Measurements from ENCODE around the gene ZNF878.
A peak's percentile ranks its signal among the peaks of the same experiment; 100 is the strongest.
"Not testable (repeated sequence)": the region's sequence is repeated elsewhere in the genome, so short reads cannot be mapped to it uniquely, and the experiment has no call there.

Gene ZNF878

GRCh38 chr19:12052497-12053169, at the start of gene ZNF878:
Gene ZNF878, minus strand, starts transcription at chr19:12052961. Its CDS starts 160 bp downstream, at chr19:12052801.
- peak; percentile 98 for DNase-seq (ENCODE audit: low read depth, low spot score)

GRCh38 chr19:12098040-12098439, 45.3 kb upstream of the ZNF878 start:
- DNase-seq (ENCODE audit: low read depth, low spot score), result no peak

GRCh38 chr19:12095111-12095790, 42.5 kb upstream of the ZNF878 start:
- DNase-seq (ENCODE audit: low read depth, low spot score), result no peak

DNA sequence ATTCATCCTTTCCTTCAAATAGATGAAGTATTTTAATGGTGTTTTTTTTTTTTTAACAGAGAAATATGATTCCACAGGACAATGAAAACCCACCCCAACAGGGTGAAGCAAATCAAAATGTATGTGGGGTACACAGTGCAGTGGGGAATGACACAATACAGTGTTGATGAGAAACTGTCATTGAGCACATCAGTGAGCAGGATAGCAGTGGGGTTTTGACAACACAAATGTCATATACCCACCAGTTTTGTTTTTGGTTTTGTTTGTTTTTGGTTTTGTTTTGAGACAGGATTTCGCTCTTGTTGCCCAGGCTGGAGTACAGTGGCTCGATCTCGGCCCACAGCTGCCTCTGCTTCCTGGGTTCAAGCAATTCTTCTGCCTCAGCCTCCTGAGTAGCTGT, 41.0 kb upstream of the ZNF878 start:
- DNase-seq (ENCODE audit: low read depth, low spot score), result no peak

- no peak for DNase-seq (ENCODE audit: low read depth, low spot score)
These were observed 40.2 kb upstream of the ZNF878 start for GRCh38 chr19:12092956-12093355.

- peak; percentile 96 for DNase-seq (ENCODE audit: low read depth, low spot score)
These were observed 39.5 kb upstream of the ZNF878 start for GRCh38 chr19:12092065-12092867.

DNA sequence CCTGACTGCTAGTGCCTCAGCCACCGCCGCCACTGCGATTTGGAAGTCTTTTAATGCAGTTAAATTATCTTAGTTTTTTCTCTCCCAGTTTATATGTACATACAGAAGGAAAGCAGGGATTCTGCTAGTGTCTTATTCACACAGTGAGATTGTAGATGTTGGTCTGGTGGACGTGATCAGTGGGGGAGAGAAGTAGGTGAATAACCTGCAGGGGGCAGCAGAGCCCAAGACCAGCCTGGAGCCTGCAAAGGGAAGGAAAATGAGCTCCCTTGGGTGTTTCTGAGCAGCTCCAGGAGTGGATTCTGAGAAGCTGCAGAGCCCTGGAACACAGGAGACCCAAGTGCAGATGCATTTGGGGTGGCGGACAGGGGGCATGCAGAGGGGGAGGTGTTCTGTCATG, 38.0 kb upstream of the ZNF878 start:
- DNase-seq (ENCODE audit: low read depth, low spot score), result peak; percentile 67

DNA sequence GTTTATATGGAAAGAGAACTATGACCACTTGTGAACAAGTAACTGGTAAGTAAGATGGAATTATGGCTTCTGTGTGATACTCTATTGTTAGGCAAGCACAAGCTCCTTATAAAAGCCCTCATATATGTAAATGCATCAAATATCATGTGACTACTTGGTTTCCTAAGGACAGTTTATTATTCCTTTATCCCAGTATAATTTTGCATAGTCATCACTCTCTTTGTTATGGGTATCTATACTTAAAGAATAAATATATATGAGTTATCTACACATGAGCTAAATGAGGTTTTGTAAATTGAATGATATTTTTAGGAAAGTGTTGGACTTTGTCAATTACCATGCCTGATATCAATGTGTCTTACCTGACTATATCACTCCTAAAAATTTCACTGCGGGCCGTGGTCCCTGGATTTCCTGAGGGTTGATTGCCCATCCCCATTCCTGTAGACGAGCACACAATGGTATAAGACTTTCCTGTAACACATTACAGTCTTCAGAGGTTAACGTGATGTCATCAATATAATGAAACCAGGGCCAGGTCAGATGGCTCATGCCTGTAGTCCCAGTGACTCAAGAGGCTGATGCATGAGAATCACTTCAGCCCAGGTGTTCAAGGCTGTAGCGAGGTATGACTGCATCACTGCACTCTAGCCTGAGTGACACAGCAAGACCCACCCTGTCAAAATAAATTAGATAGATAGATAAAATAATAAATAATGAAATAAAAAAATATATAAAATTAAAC, 32.5 kb upstream of the ZNF878 start:
- DNase-seq (ENCODE audit: low read depth, low spot score), result no peak

- DNase-seq (ENCODE audit: low read depth, low spot score), result not testable (repeated sequence)
These were observed 30.6 kb upstream of the ZNF878 start for GRCh38 chr19:12083336-12083735.

GRCh38 chr19:12077375-12077774, 24.6 kb upstream of the ZNF878 start:
- no peak for DNase-seq (ENCODE audit: low read depth, low spot score)

GRCh38 chr19:12076331-12076730, 23.6 kb upstream of the ZNF878 start:
- not testable (repeated sequence) for DNase-seq (ENCODE audit: low read depth, low spot score)

- DNase-seq (ENCODE audit: low read depth, low spot score), result no peak
These were observed 22.9 kb upstream of the ZNF878 start for GRCh38 chr19:12075538-12076139.

DNA sequence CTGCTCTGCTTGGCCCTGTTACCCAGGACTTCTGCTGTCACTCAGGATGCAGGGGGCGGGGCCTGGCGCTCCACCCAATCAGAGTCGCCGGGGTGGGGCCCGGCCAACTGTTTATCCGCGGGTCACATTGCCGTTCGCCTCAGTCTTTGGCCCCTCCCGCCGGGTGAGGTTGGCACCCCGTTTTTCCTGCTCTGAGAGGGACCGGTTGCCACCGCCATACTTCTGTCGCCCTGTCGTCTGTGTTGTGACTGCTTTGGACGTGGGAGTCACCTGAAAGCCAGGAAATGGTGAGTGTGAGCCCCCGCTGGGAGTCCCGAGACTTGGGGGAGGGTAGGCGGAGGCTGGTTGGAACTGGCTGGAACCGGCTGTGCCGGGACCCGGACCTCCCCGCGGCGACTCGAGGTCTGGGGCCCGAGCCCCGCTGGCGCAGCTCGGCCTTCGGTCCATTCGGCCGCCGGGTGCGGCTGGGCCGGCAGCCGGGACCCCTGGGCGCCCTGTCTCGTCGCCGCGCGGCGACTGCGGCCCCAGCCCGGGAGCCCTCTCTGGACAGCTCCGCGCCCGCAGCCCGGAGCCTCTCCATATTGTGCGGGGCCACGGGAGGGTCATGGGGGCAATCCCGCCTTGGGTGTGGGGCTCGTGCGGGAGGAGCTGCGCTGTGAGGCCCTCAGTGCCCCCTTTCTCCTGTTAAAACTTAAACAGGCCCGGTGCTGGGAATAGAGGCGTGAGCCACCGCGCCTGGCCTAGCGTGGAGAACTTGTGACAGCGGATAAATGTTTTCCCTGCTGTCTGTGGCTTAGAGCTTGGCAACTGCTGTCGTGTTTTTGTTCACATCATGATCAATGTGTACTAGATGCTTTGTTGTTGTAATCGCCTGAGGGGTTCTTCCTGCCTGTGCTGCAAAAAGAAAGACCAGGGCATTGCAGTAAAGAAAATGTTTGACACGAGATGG, 12.1 kb upstream of the ZNF878 start, which contains the start of gene ZNF844:
Gene ZNF844, plus strand, starts transcription at position 142 of the 949 bp plus-strand sequence. Its CDS starts 143 bp downstream, at position 285.
- DNase-seq (ENCODE audit: low read depth, low spot score), result peak; percentile 86

DNA sequence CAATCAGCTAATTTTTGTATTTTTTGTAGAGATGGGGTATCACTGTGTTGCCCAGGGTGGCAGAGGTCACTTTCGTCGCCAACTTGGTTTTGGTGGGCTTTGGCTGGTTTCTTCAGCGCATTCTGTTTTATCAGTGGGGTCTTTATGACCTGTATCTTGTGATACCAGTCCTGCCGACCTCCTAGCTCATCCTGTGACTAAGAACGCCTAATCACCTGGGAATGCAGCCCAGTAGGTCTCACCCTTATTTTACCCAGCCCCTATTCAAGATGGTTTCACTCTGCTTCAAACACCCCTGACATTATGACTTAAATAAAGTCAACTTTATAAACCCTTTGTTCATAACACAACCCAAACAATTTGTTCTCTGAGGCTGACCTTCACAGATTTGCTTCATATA, 3.0 kb upstream of the ZNF878 start:
- no peak for DNase-seq (ENCODE audit: low read depth, low spot score)

DNA sequence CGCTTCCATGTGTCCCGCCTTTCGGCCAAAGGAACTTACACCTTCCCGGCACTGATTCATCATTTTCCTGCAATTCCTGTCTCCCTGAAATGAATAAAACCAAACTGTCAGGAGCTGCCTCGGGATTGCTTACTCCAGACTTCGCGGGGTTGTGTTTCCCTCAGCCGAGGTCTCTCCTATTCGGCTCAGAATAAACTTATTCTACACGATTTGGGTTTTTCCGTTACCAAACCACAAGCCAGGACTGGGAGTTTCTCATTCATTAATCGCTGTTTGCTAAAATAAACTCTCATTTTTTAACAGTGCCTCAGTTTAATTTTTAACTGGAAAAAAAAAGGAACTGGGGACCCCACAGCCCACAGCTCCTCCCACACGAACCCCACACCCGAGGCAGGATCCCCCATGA, 667 bp downstream of the ZNF878 start:
- peak; percentile 23 for DNase-seq (ENCODE audit: low read depth, low spot score)

- DNase-seq (ENCODE audit: low read depth, low spot score), result no peak
These were observed 4.9 kb downstream of the ZNF878 start for GRCh38 chr19:12047868-12048267.

DNA sequence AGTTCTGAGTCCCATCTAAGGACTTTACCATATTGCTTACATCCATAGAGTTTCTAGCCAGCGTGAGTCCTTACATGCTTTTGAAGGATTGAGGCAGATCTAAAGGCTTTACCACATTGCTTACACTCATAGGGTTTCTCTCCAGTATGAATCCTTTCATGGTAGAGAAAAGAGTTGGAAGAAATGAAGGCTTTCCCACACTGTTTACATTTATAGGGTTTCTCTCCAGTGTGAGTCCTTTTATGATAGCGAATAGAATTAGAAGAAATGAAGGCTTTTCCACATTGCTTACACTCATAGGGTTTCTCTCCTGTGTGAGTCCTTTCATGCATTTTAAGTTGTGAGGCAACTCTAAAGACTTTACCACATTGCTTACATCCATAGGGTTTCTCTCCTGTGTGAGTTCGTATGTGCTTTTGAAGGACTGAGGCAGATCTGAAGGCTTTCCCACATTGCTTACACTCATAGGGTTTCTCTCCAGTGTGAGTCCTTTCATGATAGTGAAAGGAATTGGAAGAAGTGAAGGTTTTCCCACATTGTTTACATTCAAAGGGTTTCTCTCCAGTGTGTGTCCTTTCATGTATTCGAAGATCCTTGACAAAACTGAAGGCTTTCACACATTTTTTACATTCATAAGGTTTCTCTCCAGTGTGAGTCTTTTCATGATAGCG, 8.9 kb downstream of the ZNF878 start:
- no peak for DNase-seq (ENCODE audit: low read depth, low spot score)

DNA sequence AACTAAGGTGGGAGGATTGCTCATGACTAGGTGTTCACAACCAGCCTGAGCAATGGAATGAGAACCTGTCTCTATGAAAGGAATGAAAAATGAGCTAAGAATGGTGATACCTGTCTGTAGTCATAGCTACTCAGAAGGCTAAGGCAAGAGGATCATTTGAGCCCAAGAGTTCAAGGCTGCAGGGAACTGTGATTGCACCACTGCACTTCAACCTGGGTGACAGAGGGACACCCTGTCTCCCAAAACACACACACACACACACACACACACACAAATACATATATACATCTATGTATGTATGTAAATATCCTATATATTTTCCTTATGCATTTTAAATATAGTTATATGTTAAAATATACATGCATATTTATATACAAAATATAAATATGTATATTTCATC, 9.9 kb downstream of the ZNF878 start:
- no peak for DNase-seq (ENCODE audit: low read depth, low spot score)
